SK-N-SH treated with all-trans-retinoic acid at 6 μM for 48 hours (cell line): Measurements from ENCODE around the gene DMRT3.

Experiments used
- ATAC-seq: fragments of 200-7000 bp; cut with Tn5 transposase; 3 replicates; pipeline ENCODE4 v1.9.1; 2020; ENCODE audit warnings: mild to moderate bottlenecking, moderate library complexity
- ARNTL ChIP-seq: fragments of 450-650 bp; formaldehyde crosslinking; IDR thresholded peaks from 2 replicates; pipeline ENCODE4 v1.5.0; 2020; ENCODE audit warnings: low read depth, mild to moderate bottlenecking, moderate library complexity, borderline replicate concordance
- BACH2 ChIP-seq: fragments of 250-450 bp; sonication (Bioruptor Pico); IDR thresholded peaks from 2 replicates; pipeline ENCODE4 v1.9.0; 2021; ENCODE audit warnings: mild to moderate bottlenecking, borderline replicate concordance
- CSDC2 ChIP-seq: fragments of 250-450 bp; sonication (Bioruptor Pico); IDR thresholded peaks from 2 replicates; pipeline ENCODE4 v1.5.0; 2020; ENCODE audit warnings: mild to moderate bottlenecking, moderate library complexity
- GLIS3 ChIP-seq: fragments of 250-450 bp; sonication (Bioruptor Pico); IDR thresholded peaks from 2 replicates; pipeline ENCODE4 v1.5.0; 2020; ENCODE audit warnings: mild to moderate bottlenecking, moderate library complexity
- ISL1 ChIP-seq: fragments of 250-450 bp; sonication (Bioruptor Pico); IDR thresholded peaks from 2 replicates; pipeline ENCODE4 v2.1.2; 2022; ENCODE audit warnings: mild to moderate bottlenecking, moderate library complexity
- OSR1 ChIP-seq: fragments of 250-450 bp; sonication (Bioruptor Pico); IDR thresholded peaks from 2 replicates; pipeline ENCODE4 v1.8.0; 2022; ENCODE audit warnings: moderate library complexity, mild to moderate bottlenecking, inconsistent platforms
- PPARA ChIP-seq: fragments of 250-450 bp; sonication (Bioruptor Pico); IDR thresholded peaks from 2 replicates; pipeline ENCODE4 v1.5.0; 2020; ENCODE audit warnings: mild to moderate bottlenecking, borderline replicate concordance
- RARB ChIP-seq: fragments of 250-450 bp; sonication (Bioruptor Pico); IDR thresholded peaks from 2 replicates; pipeline ENCODE4 v1.8.0; 2021; ENCODE audit warnings: mild to moderate bottlenecking, moderate library complexity
- SNAI2 ChIP-seq: fragments of 250-450 bp; sonication (Bioruptor Pico); IDR thresholded peaks from 2 replicates; pipeline ENCODE4 v1.5.0; 2020; ENCODE audit warnings: mild to moderate bottlenecking, moderate library complexity
- TCF4 ChIP-seq: fragments of 250-450 bp; sonication (Bioruptor Pico); IDR thresholded peaks from 2 replicates; pipeline ENCODE4 v1.8.0; 2021; ENCODE audit warnings: mild to moderate bottlenecking, moderate library complexity, borderline replicate concordance
- TOX ChIP-seq: fragments of 250-450 bp; sonication (Bioruptor Pico); IDR thresholded peaks from 2 replicates; pipeline ENCODE4 v1.8.0; 2021; ENCODE audit warnings: mild to moderate bottlenecking, moderate library complexity, borderline replicate concordance
- ZC3H10 ChIP-seq: fragments of 250-450 bp; sonication (Bioruptor Pico); IDR thresholded peaks from 2 replicates; pipeline ENCODE4 v1.5.1; 2021; ENCODE audit warnings: mild to moderate bottlenecking, moderate library complexity
- ZFP3 ChIP-seq: fragments of 250-450 bp; sonication (Bioruptor Pico); IDR thresholded peaks from 2 replicates; pipeline ENCODE4 v1.5.0; 2020; ENCODE audit warnings: mild to moderate bottlenecking, moderate library complexity
- ZFP30 ChIP-seq: fragments of 450-650 bp; formaldehyde crosslinking; IDR thresholded peaks from 2 replicates; pipeline ENCODE4 v1.5.0; 2022; ENCODE audit warnings: mild to moderate bottlenecking, moderate library complexity
- ZNF565 ChIP-seq: fragments of 450-650 bp; formaldehyde crosslinking; conservative IDR thresholded peaks from 2 replicates; pipeline ENCODE4 v1.5.0; 2020; ENCODE audit warnings: low read depth, mild to moderate bottlenecking, moderate library complexity
- ZNF70 ChIP-seq: fragments of 450-650 bp; formaldehyde crosslinking; IDR thresholded peaks from 2 replicates; pipeline ENCODE4 v1.5.0; 2020; ENCODE audit warnings: mild to moderate bottlenecking, moderate library complexity
- ZNF8 ChIP-seq: fragments of 450-650 bp; formaldehyde crosslinking; IDR thresholded peaks from 2 replicates; pipeline ENCODE4 v1.5.0; 2020; ENCODE audit warnings: mild to moderate bottlenecking, moderate library complexity
- TF ChIP-seq, protein P1 (sequence below): fragments of 250-450 bp; sonication (Bioruptor Pico); IDR thresholded peaks from 2 replicates; pipeline ENCODE4 v1.5.0; 2020; ENCODE audit warnings: mild to moderate bottlenecking, moderate library complexity
- TF ChIP-seq, protein P2 (sequence below): fragments of 250-450 bp; sonication (Bioruptor Pico); IDR thresholded peaks from 2 replicates; pipeline ENCODE4 v1.8.0; 2020; ENCODE audit warnings: mild to moderate bottlenecking, moderate library complexity, borderline replicate concordance
- TF ChIP-seq, protein P3 (sequence below): fragments of 250-450 bp; sonication (Bioruptor Pico); IDR thresholded peaks from 2 replicates; pipeline ENCODE4 v1.5.1; 2020; ENCODE audit warnings: low read depth, mild to moderate bottlenecking, moderate library complexity

Gene DMRT3

DNA sequence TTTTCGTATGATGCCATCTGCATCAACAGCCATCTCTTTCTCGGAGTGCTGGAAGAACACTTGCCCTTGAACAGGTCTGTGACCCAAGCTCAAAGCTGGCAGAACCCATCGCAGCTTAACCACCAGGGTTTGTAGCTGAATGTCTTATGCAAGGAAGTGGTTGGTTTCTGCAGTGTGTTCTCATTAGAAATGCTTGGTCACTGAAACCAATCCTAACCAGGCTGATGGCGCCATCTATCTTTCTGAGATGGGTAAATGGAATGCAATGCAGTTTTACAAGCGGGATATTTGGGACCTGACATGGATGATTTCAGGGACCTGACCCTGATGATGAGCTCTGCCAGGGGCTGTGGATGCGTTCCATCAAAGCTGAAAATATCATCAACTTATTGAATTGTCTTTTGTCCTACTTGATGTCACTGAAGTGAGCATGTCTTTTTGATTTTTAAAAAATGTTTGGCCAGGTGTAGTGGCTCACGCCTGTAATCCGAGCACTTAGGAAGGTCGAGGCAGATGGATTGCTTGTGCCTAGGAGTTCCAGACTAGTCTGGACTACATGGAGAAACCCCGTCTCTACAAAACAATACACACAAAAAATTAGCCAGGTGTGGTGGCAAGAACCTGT is 28.7 kb downstream of the DMRT3 start:
- TF ChIP-seq TOX (no peak), SNAI2 (CRISPR knock-in tag) (no peak), ZNF565 (CRISPR knock-in tag) (no peak), TCF4 (no peak), ZNF70 (CRISPR knock-in tag) (no peak), ZFP3 (CRISPR knock-in tag) (no peak), ARNTL (CRISPR knock-in tag) (no peak)
- TF ChIP-seq, protein P1, sequence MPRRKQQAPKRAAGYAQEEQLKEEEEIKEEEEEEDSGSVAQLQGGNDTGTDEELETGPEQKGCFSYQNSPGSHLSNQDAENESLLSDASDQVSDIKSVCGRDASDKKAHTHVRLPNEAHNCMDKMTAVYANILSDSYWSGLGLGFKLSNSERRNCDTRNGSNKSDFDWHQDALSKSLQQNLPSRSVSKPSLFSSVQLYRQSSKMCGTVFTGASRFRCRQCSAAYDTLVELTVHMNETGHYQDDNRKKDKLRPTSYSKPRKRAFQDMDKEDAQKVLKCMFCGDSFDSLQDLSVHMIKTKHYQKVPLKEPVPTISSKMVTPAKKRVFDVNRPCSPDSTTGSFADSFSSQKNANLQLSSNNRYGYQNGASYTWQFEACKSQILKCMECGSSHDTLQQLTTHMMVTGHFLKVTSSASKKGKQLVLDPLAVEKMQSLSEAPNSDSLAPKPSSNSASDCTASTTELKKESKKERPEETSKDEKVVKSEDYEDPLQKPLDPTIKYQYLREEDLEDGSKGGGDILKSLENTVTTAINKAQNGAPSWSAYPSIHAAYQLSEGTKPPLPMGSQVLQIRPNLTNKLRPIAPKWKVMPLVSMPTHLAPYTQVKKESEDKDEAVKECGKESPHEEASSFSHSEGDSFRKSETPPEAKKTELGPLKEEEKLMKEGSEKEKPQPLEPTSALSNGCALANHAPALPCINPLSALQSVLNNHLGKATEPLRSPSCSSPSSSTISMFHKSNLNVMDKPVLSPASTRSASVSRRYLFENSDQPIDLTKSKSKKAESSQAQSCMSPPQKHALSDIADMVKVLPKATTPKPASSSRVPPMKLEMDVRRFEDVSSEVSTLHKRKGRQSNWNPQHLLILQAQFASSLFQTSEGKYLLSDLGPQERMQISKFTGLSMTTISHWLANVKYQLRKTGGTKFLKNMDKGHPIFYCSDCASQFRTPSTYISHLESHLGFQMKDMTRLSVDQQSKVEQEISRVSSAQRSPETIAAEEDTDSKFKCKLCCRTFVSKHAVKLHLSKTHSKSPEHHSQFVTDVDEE = no peak
- TF ChIP-seq, protein P2, sequence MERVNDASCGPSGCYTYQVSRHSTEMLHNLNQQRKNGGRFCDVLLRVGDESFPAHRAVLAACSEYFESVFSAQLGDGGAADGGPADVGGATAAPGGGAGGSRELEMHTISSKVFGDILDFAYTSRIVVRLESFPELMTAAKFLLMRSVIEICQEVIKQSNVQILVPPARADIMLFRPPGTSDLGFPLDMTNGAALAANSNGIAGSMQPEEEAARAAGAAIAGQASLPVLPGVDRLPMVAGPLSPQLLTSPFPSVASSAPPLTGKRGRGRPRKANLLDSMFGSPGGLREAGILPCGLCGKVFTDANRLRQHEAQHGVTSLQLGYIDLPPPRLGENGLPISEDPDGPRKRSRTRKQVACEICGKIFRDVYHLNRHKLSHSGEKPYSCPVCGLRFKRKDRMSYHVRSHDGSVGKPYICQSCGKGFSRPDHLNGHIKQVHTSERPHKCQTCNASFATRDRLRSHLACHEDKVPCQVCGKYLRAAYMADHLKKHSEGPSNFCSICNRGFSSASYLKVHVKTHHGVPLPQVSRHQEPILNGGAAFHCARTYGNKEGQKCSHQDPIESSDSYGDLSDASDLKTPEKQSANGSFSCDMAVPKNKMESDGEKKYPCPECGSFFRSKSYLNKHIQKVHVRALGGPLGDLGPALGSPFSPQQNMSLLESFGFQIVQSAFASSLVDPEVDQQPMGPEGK (CRISPR knock-in tag) = no peak
- ATAC-seq = peak; percentile 79

DNA sequence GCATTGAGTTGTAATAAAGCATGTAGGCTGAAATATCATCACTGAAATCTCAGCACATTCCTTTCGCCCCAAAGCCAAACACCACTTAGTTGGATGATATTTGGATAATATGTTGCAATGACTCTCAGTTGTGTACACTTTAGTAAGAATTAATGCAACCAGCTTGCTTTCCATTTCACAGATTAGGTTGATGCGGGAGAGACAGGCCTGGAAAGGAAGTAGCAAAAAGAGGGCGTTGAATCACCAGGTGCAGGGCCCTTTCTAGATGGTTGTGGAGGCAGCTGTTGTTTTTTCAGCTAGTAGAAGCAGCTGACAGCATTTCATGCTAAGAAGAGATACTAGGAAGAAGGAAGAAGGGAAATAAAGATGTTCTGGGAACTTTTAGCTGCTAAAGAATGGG is 30.9 kb downstream of the DMRT3 start:
- no peak for ATAC-seq
- TF ChIP-seq OSR1 (CRISPR knock-in tag) = no peak
- TF ChIP-seq GLIS3 (CRISPR knock-in tag) = no peak
- TF ChIP-seq, protein P2 (CRISPR knock-in tag) = no peak
- TF ChIP-seq CSDC2 = no peak
- TF ChIP-seq, protein P3, sequence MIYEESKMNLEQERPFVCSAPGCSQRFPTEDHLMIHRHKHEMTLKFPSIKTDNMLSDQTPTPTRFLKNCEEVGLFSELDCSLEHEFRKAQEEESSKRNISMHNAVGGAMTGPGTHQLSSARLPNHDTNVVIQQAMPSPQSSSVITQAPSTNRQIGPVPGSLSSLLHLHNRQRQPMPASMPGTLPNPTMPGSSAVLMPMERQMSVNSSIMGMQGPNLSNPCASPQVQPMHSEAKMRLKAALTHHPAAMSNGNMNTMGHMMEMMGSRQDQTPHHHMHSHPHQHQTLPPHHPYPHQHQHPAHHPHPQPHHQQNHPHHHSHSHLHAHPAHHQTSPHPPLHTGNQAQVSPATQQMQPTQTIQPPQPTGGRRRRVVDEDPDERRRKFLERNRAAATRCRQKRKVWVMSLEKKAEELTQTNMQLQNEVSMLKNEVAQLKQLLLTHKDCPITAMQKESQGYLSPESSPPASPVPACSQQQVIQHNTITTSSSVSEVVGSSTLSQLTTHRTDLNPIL (CRISPR knock-in tag) = no peak

DNA sequence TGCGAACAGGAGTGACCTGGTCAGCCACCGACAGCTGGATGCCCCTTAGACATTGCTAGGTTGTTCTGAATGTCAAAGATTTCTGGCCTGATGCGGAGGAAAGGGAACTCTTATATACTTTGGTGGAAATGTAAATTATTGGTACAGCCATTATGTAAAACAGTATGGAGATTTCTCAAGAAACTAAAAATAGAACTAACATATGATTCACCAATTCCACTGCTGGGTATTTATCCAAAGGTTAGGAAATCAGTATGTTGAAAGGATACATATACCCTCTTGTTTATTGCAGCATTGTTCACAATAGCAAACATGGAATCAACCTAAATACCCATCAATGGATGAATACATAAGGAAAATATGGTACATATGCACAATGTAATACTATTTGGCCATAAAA is 31.8 kb downstream of the DMRT3 start:
- TF ChIP-seq ZNF565 (CRISPR knock-in tag) (no peak), SNAI2 (CRISPR knock-in tag) (no peak), ARNTL (CRISPR knock-in tag) (no peak), ZFP3 (CRISPR knock-in tag) (no peak), TOX (no peak), GLIS3 (CRISPR knock-in tag) (no peak), TCF4 (no peak), CSDC2 (no peak), PPARA (no peak), RARB (CRISPR knock-in tag) (no peak), ZNF70 (CRISPR knock-in tag) (no peak), BACH2 (CRISPR knock-in tag) (no peak), ZNF8 (CRISPR knock-in tag) (no peak), ISL1 (CRISPR knock-in tag) (no peak), OSR1 (CRISPR knock-in tag) (no peak), ZFP30 (CRISPR knock-in tag) (no peak), ZC3H10 (CRISPR knock-in tag) (no peak)
- TF ChIP-seq, protein P2 (CRISPR knock-in tag) = no peak
- TF ChIP-seq, protein P1 = no peak
- TF ChIP-seq, protein P3 (CRISPR knock-in tag) = no peak
- ATAC-seq = no peak
